Colonic mucosa (tissue), 4 donors: Measurements from ENCODE around the gene TLNRD1. TPM values are rescaled to one million over a fixed set of nuclear protein-coding genes. Genes with fewer than 3 reads are reported as not detected.

Experiments used
- DNase-seq: peaks from one replicate; pipeline ENCODE4 v3.0.0-alpha.2; 2020
- H3K27ac ChIP-seq: fragments of 200-600 bp; one replicate; pipeline ENCODE4 v1.8.0; 2021
- H3K27me3 ChIP-seq: fragments of 200-600 bp; one replicate; pipeline ENCODE4 v1.8.0; 2021
- H3K36me3 ChIP-seq: fragments of 200-600 bp; one replicate; pipeline ENCODE4 v1.8.0; 2021
- H3K4me1 ChIP-seq: fragments of 200-600 bp; one replicate; pipeline ENCODE4 v1.8.0; 2021; ENCODE audit warnings: mild to moderate bottlenecking
- H3K4me3 ChIP-seq: fragments of 200-600 bp; one replicate; pipeline ENCODE4 v1.8.0; 2021
- H3K9ac ChIP-seq, 2 donors: one replicate each; pipeline ENCODE4 v1.7.0; 2013; ENCODE audit warnings: control low read depth in 2 of 2, low read depth in 2 of 2, low read length in 2 of 2
- H3K9me3 ChIP-seq: fragments of 200-600 bp; one replicate; pipeline ENCODE4 v1.8.0; 2021
- CTCF ChIP-seq: fragments of 200-600 bp; IDR thresholded peaks from one replicate; pipeline ENCODE4 v1.8.0; 2022; ENCODE audit warnings: antibody characterized with exemption, mild to moderate bottlenecking
- intact Hi-C: fragments of 100-400 bp; cut with DNase I; formaldehyde crosslinking; loops from one replicate; pipeline ENCODE4 v1.14.1; 2022
- total RNA-seq, 2 donors: library from RNA; stranded (reverse); fragmentation: NEBNext Ultra II Directional in 1 of 2; extraction: Animal tissue kit (Norgen Biotek cat#: 25700) in 1 of 2; gene quantifications; one replicate each; pipeline ENCODE4 v1.2.1, GENCODE V29; 2021
- donor health status: healthy.
- donor health status: DM: no; HTN: no; CAD: no.
- donor health status: DM: no; HTN: no; CAD: no.

The TLNRD1 gene
- total RNA-seq, 2 donors from 2014 or later = 28.5 to 33.3 TPM

DNA sequence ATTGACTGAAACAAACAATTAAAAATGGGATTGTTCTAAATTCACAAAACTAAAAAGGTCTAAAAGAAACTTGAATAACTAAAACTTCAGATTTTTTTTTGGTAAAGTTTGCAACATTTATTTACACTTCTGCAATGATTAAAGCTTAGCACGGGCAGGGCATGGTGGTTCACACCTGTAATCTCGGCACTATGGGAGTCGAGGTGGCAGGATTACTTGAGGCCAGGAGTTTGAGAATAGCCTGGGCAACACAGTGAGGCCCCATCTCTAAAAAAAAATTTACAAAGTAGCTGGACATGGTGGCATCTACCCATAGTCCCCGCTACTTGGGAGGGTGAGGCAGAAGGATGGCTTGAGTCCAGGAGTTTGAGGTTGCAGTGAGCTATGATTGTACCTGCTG is 31.6 kb downstream of the TLNRD1 start:
- TF ChIP-seq CTCF = no peak
- Histone ChIP-seq H3K27me3 (no peaks in the 10 kb centered on the region), H3K9me3 (no peaks in the 10 kb centered on the region), H3K27ac (no peak overlapping the region), H3K9ac (no peak overlapping the region), H3K4me1 (no peaks in the 10 kb centered on the region), H3K36me3 (no peaks in the 10 kb centered on the region), H3K4me3 (no peak overlapping the region)
- no peak for DNase-seq
- intact Hi-C loops = no loop called here

DNA sequence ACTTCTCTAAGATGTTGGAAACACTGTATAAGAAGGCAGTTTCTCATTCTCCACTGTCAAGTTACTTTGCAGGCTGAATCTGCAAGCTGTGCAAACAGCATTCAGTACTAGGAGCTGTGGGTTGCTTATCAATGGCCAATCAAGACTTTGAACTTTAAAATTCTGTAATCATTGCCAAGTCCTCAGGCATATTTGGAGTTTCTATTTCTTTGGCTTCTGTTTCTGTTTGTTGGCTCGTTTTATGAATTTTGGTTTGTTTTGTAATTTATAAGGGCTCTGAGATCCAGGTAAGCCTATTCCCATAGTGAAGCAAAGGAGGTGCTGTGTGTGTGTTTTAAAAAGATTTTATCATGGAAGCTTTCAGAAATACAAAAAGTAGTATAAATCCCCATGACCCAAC is 32.1 kb downstream of the TLNRD1 start:
- no peak for TF ChIP-seq CTCF
- Histone ChIP-seq H3K4me1 (no peaks in the 10 kb centered on the region), H3K4me3 (no peak overlapping the region), H3K9me3 (no peaks in the 10 kb centered on the region), H3K9ac (no peak overlapping the region), H3K27me3 (no peaks in the 10 kb centered on the region), H3K36me3 (no peaks in the 10 kb centered on the region), H3K27ac (no peak overlapping the region)
- no peak for DNase-seq
- intact Hi-C loops = no loop called here

- Histone ChIP-seq H3K4me3 (no peak overlapping the region), H3K9me3 (no peaks in the 10 kb centered on the region), H3K4me1 (no peaks in the 10 kb centered on the region), H3K36me3 (no peaks in the 10 kb centered on the region), H3K9ac (no peak overlapping the region), H3K27ac (no peak overlapping the region), H3K27me3 (no peaks in the 10 kb centered on the region)
- intact Hi-C loops = no loop called here
- no peak for DNase-seq
- no peak for TF ChIP-seq CTCF
Observed at GRCh38 chr15:81033508-81033907, 32.8 kb downstream of the TLNRD1 start.

DNA sequence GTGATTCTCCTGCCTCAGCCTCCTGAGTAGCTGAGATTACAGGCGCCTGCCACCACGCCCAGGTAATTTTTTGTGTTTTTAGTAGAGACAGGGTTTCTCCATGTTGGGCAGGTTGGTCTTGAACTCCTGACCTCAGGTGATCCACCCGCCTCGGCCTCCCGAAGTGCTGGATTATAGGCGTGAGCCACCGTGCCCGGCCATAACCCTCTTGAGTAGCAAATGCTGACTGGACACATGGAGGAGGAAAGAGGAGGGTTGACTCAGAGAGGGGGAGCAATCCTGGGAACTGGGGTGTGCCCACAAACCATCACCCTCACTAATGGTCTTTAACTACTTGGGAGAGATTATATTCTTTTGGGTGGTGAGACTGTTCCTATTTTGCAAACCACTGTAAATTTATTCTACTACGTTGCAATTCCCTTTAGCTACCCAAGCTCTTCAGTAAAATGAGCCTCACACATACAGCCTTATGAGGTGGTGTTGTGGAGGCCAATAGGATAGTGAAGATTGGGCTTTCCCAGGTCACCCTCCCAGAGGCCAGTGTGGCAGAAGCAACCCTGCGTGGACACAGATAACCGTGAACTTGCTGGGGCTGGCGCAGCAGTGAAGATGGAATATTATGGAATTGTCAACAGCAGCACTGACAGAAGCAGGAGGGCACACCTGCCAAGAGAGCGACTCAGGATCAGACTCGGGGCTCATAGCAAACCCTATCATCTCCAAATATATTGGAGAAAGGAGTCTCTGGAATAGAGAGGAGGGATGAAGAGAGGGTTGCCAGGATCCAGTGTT is 37.4 kb downstream of the TLNRD1 start:
- intact Hi-C loops = no loop called here
- DNase-seq = no peak
- no peak for TF ChIP-seq CTCF
- Histone ChIP-seq H3K4me1 (no peaks in the 10 kb centered on the region), H3K4me3 (no peak overlapping the region), H3K27me3 (no peaks in the 10 kb centered on the region), H3K36me3 (no peaks in the 10 kb centered on the region), H3K9me3 (no peaks in the 10 kb centered on the region), H3K9ac (no peak overlapping the region), H3K27ac (no peak overlapping the region)

DNA sequence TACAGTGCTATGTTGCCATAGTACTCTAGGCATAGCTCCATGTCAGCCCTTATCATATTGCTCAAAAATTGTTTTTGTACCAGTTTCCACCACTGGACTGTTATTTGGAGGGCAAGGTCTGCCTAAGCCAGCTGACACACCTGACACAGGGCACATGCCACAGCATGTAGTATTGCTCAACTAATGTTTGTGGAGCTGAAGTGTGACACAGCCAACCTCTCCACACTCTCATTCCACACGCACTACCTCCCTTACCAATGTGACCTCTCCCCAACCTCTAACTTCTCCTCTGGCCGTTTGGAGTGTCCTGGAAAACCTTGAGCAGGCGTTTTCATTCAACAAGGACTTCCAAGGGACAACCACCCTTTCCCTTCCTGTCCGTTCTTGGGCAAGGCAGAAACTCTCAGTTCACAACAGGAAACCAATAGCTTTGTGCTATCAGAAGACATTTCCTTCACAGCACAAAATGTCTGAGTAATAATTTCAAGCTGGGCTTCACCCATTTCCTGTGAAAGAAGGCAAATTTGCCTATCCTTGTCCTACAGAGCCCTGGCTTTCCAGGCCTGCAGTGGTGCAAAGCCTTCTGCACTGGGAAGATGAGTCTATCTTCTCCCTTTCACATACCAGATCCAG is 38.4 kb downstream of the TLNRD1 start:
- Histone ChIP-seq H3K27ac (no peak overlapping the region), H3K9me3 (no peaks in the 10 kb centered on the region), H3K9ac (no peak overlapping the region), H3K36me3 (no peaks in the 10 kb centered on the region), H3K4me3 (no peak overlapping the region), H3K4me1 (no peaks in the 10 kb centered on the region), H3K27me3 (no peaks in the 10 kb centered on the region)
- no peak for TF ChIP-seq CTCF
- no peak for DNase-seq
- intact Hi-C loops = no loop called here
